SHP77 (cell line): ENCODE data around the gene COX5A.

ENCODE experiments used
- DNase-seq, 2 experiments: peaks; one replicate each; lab custom pipeline; 2025; lab: John Stamatoyannopoulos, UW

COX5A gene

GRCh38 chr15:74870436-74871215, 67.2 kb downstream of the COX5A start:
- no peak for DNase-seq
